ENCODE data around the gene PRMT1. TPM values are rescaled to one million over a fixed set of nuclear protein-coding genes. Genes with fewer than 3 reads are reported as not detected.

The PRMT1 gene
- total and polyA plus RNA-seq, 2 of the 13 experiments (the other 11 are each of a cell fraction or from before 2014, with no cell fraction given) = 324 to 374 TPM

- TF ChIP-seq ATF2 (CRISPR knock-in tag; IDR thresholded peaks at IDR 0.05) (no peak), ZNF225 (CRISPR knock-in tag; IDR thresholded peaks at IDR 0.05) (no peak), BRCA1 (CRISPR knock-in tag; IDR thresholded peaks at IDR 0.05) (no peak), ZSCAN20 (CRISPR knock-in tag; IDR thresholded peaks at IDR 0.05; ENCODE audit: borderline replicate concordance) (no peak), HNF4G (IDR thresholded peaks at IDR 0.05; ENCODE audit: borderline replicate concordance, low read depth, low read length) (no peak), HNF4G (CRISPR knock-in tag; IDR thresholded peaks at IDR 0.05; ENCODE audit: borderline replicate concordance, low read depth) (no peak)
These were observed 19.0 kb downstream of the PRMT1 start (continued) for GRCh38 chr19:49696115-49696514.

DNA sequence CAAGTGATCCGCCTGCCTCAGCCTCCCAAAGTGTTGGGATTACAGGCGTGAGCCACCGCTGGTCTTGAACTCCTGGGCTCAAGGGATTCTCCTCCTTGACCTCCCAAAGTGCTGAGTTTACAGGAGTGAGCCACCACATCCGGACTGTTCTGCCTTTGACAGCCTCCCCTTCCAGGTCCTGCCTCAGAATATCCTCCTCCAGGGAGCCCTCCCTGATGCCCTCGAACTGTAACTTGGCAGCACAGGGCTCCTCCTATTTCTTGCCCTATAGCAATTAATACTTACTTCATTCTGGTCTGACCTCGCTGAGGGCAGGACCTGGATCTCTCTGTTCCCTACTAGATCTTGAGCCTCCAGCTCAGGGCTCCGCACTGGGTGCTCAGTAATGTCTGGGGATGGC lies 19.8 kb downstream of the PRMT1 start:
- no peak for FAIRE-seq
- no peak overlapping the region for H3K27ac ChIP-seq (ENCODE audit: extremely low read length, insufficient read depth, low read length)
- POLR2A ChIA-PET = interaction anchor here (1.3 kb wide), 1 partner anchor 20 kb away, joined by 4 read pairs; no protein-coding TSS in a partner anchor
- CTCF ChIA-PET (ENCODE audit: low intra/inter-chr PET ratio, low total read pairs) = no interaction called here
- H3K36me3 ChIP-seq (replicated peaks in 1 of 2; ENCODE audit: control insufficient read depth in 1 of 2, insufficient read depth in 2 of 2, low read length in 2 of 2) = no peaks in the 10 kb centered on the region
- WGBS (ENCODE audit: low lambda C conversion rate) = 63% methylated on average over 7 of the region's 7 CpGs
- H3K4me2 ChIP-seq (ENCODE audit: low read depth, low read length) = no peak overlapping the region
- H3K9me3 ChIP-seq (ENCODE audit: low read length) = no peaks in the 10 kb centered on the region
- no TSS peak for BruUV-seq (replicated peaks)
- no peaks in the 10 kb centered on the region for H3K4me1 ChIP-seq (ENCODE audit: insufficient read depth, low read length)
- H3K9ac ChIP-seq (ENCODE audit: insufficient read depth, low read depth, low read length) = no peak overlapping the region
- in situ Hi-C loops (cut with HindIII; ENCODE audit: extremely low pct_ligation_motif_present, low pct_unique_long_range_greater_than_20kb) = no loop called here
- no peaks in the 10 kb centered on the region for H4K20me1 ChIP-seq (ENCODE audit: insufficient read depth, low read length)
- DNase-seq (ENCODE audit: low spot score) = no peak
- peaks cover 0 to 12% of the 10 kb centered on the region in 2 experiments; a peak in 2 of 5 replicates for H3K27me3 ChIP-seq (ENCODE audit: control insufficient read depth in 1 of 2, insufficient read depth in 2 of 2, low read length in 2 of 2)
- intact Hi-C loops (cut with micrococcal nuclease; ENCODE audit: unreplicated experiment) = no loop called here
- no peaks in the 10 kb centered on the region for H3K79me2 ChIP-seq (ENCODE audit: insufficient read depth, low read length)
- no peak overlapping the region for H2AFZ ChIP-seq (ENCODE audit: low read length)
- H3K4me3 ChIP-seq (replicated peaks in 1 of 3; ENCODE audit: insufficient read depth in 1 of 3, low read depth in 2 of 3, low read length in 3 of 3) = no peak overlapping the region
- no peak for ATAC-seq
- TF ChIP-seq, protein P1, sequence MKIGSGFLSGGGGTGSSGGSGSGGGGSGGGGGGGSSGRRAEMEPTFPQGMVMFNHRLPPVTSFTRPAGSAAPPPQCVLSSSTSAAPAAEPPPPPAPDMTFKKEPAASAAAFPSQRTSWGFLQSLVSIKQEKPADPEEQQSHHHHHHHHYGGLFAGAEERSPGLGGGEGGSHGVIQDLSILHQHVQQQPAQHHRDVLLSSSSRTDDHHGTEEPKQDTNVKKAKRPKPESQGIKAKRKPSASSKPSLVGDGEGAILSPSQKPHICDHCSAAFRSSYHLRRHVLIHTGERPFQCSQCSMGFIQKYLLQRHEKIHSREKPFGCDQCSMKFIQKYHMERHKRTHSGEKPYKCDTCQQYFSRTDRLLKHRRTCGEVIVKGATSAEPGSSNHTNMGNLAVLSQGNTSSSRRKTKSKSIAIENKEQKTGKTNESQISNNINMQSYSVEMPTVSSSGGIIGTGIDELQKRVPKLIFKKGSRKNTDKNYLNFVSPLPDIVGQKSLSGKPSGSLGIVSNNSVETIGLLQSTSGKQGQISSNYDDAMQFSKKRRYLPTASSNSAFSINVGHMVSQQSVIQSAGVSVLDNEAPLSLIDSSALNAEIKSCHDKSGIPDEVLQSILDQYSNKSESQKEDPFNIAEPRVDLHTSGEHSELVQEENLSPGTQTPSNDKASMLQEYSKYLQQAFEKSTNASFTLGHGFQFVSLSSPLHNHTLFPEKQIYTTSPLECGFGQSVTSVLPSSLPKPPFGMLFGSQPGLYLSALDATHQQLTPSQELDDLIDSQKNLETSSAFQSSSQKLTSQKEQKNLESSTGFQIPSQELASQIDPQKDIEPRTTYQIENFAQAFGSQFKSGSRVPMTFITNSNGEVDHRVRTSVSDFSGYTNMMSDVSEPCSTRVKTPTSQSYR (CRISPR knock-in tag; IDR thresholded peaks at IDR 0.05; ENCODE audit: borderline replicate concordance) = no peak
- TF ChIP-seq SKI (IDR thresholded peaks at IDR 0.05; ENCODE audit: partially characterized antibody) = no peak
- no peak for TF ChIP-seq NKX3-1 (CRISPR knock-in tag; IDR thresholded peaks at IDR 0.05)
- TF ChIP-seq BHLHE40 (IDR thresholded peaks at IDR 0.05; ENCODE audit: low read length) = no peak
- TF ChIP-seq MLLT10 (CRISPR knock-in tag; IDR thresholded peaks at IDR 0.05) = no peak
- TF ChIP-seq, protein P2, sequence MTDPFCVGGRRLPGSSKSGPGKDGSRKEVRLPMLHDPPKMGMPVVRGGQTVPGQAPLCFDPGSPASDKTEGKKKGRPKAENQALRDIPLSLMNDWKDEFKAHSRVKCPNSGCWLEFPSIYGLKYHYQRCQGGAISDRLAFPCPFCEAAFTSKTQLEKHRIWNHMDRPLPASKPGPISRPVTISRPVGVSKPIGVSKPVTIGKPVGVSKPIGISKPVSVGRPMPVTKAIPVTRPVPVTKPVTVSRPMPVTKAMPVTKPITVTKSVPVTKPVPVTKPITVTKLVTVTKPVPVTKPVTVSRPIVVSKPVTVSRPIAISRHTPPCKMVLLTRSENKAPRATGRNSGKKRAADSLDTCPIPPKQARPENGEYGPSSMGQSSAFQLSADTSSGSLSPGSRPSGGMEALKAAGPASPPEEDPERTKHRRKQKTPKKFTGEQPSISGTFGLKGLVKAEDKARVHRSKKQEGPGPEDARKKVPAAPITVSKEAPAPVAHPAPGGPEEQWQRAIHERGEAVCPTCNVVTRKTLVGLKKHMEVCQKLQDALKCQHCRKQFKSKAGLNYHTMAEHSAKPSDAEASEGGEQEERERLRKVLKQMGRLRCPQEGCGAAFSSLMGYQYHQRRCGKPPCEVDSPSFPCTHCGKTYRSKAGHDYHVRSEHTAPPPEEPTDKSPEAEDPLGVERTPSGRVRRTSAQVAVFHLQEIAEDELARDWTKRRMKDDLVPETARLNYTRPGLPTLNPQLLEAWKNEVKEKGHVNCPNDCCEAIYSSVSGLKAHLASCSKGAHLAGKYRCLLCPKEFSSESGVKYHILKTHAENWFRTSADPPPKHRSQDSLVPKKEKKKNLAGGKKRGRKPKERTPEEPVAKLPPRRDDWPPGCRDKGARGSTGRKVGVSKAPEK (CRISPR knock-in tag; IDR thresholded peaks at IDR 0.05; ENCODE audit: borderline replicate concordance) = no peak
- TF ChIP-seq TFDP2 (CRISPR knock-in tag; IDR thresholded peaks at IDR 0.05) = no peak
- no peak for TF ChIP-seq ATF2 (CRISPR knock-in tag; IDR thresholded peaks at IDR 0.05)
- TF ChIP-seq NR3C1 (CRISPR knock-in tag; IDR thresholded peaks at IDR 0.05) = no peak

Data from HepG2 (cell line).